Panc1 (cell line): ENCODE data around the gene ACTA2. TPM values are rescaled to one million over a fixed set of nuclear protein-coding genes. Genes with fewer than 3 reads are reported as not detected.

Experiments
- ATAC-seq: fragments of 200-7000 bp; cut with Tn5 transposase; 2 replicates; pipeline ENCODE4 v1.9.1; 2020; ENCODE audit warnings: mild to moderate bottlenecking, moderate library complexity
- BruUV-seq: library from RNA; stranded (reverse); fragments of 400-500 nt; replicated peaks from 2 replicates; lab custom pipeline; 2021; lab: Mats Ljungman, UMichigan
- CTCF ChIA-PET: fragments of 300-600 bp; sonication (Branson Sonifier 250); formaldehyde crosslinking; loops from one replicate; lab custom pipeline; 2022; ENCODE audit warnings: antibody characterized with exemption; lab: Charles Lee
- POLR2A ChIA-PET: fragments of 300-600 bp; sonication (Branson Sonifier 250); formaldehyde crosslinking; loops from one replicate; lab custom pipeline; 2022; ENCODE audit warnings: antibody characterized with exemption; lab: Charles Lee
- DNase-seq: peaks from one replicate; pipeline ENCODE4 v3.0.0-alpha.2; 2010; ENCODE audit warnings: low read depth, low spot score
- H3K27ac ChIP-seq: 2 replicates; pipeline ENCODE4 v1.5.1; 2011; ENCODE audit warnings: mild to moderate bottlenecking, low read length, inconsistent platforms
- H3K27me3 ChIP-seq: fragments of 200-500 bp; sonication (Bioruptor generic); 2 replicates; pipeline ENCODE4 v1.6.0; 2014; ENCODE audit warnings: low read length, inconsistent platforms; ENCODE audit not compliant: control insufficient read depth, insufficient read depth
- H3K36me3 ChIP-seq: fragments of 200-500 bp; sonication (Bioruptor generic); 2 replicates; pipeline ENCODE4 v1.5.1; 2014; ENCODE audit warnings: inconsistent platforms, mild to moderate bottlenecking, low read length, moderate library complexity; ENCODE audit not compliant: control insufficient read depth, insufficient read depth
- H3K4me1 ChIP-seq: 2 replicates; pipeline ENCODE4 v1.5.1; 2011; ENCODE audit warnings: inconsistent platforms, mild to moderate bottlenecking, low read length, moderate library complexity; ENCODE audit not compliant: control insufficient read depth, insufficient read depth
- H3K4me3 ChIP-seq, 2 experiments: 2 replicates each; pipeline ENCODE4 v1.5.1; 2011 to 2012; ENCODE audit warnings: low read depth in 2 of 2, low read length in 2 of 2, mild to moderate bottlenecking in 2 of 2, inconsistent platforms in 1 of 2, moderate library complexity in 1 of 2
- H3K9me3 ChIP-seq: fragments of 200-500 bp; sonication (Bioruptor generic); 2 replicates; pipeline ENCODE4 v1.5.1; 2014; ENCODE audit warnings: low read depth, mild to moderate bottlenecking, inconsistent platforms, low read length, moderate library complexity; ENCODE audit not compliant: control insufficient read depth, insufficient read depth
- POLR2AphosphoS5 ChIP-seq: IDR thresholded peaks from 2 replicates; pipeline ENCODE4 v1.6.1; 2012; ENCODE audit warnings: mild to moderate bottlenecking, low read depth, low read length, moderate library complexity
- SIN3A ChIP-seq: IDR thresholded peaks from 2 replicates; pipeline ENCODE4 v1.6.1; 2012; ENCODE audit warnings: low read depth, mild to moderate bottlenecking, low read length, moderate library complexity, borderline replicate concordance; ENCODE audit not compliant: insufficient read depth
- TCF7L2 ChIP-seq: IDR thresholded peaks from 2 replicates; pipeline ENCODE4 v1.6.1; 2011; ENCODE audit warnings: mild to moderate bottlenecking, low read depth, low read length, inconsistent platforms
- in situ Hi-C: cut with HindIII; loops from 2 replicates; pipeline ENCODE4 v1.10.0; 2016; ENCODE audit warnings: low sequenced_read_pairs, low pct_unique_long_range_greater_than_20kb
- intact Hi-C: fragments of 100-400 bp; cut with micrococcal nuclease; formaldehyde crosslinking; loops from one replicate; pipeline ENCODE4 v1.10.0; 2022; ENCODE audit not compliant: unreplicated experiment
- total RNA-seq: library from RNA; stranded (reverse); gene quantifications from one replicate; pipeline ENCODE4 v1.2.1, GENCODE V29; 2021; ENCODE audit not compliant: unreplicated experiment
- TF ChIP-seq, protein P1 (sequence below), 2 experiments: IDR thresholded peaks; 2 replicates each; pipeline ENCODE4 v1.6.1; 2011 to 2012; ENCODE audit warnings: low read depth in 2 of 2, control low read depth in 1 of 2, low read length in 1 of 2, mild to moderate bottlenecking in 1 of 2, moderate library complexity in 1 of 2; ENCODE audit not compliant: insufficient read depth in 1 of 2
- TF ChIP-seq, protein P2 (sequence below): fragments of 450-650 bp; IDR thresholded peaks from 2 replicates; pipeline ENCODE4 v1.5.1; 2017; ENCODE audit warnings: mild to moderate bottlenecking

The ACTA2 gene
- total RNA-seq, 1 experiment from 2014 or later = 4.7 TPM

DNA sequence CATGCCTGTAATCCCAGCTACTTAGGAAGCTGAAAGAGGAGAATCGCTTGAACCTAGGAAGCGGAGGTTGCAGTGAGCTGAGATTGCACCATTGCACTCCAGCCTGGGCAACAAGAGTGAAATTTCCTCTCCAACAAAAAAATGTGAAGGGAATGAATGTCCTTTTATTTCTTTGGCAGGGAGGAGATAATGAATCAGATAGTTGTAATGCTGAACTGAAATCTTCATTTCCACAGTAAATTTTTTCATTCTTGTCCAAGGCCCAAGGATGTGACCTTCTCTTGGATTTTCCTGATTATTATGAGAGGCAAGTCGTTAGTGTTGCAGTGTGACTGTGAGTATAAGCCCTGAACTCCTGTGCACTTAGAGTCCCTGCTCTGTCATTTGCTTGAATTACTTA, 59.0 kb downstream of the ACTA2 start:
- ATAC-seq = no peak
- no peak for DNase-seq
- no peaks in the 10 kb centered on the region for H3K9me3 ChIP-seq
- no peaks in the 10 kb centered on the region for H3K27me3 ChIP-seq
- H3K4me1 ChIP-seq = peaks cover 64% of the 10 kb centered on the region
- TF ChIP-seq TCF7L2 (no peak), SIN3A (no peak), POLR2AphosphoS5 (no peak)
- TF ChIP-seq, protein P1, sequence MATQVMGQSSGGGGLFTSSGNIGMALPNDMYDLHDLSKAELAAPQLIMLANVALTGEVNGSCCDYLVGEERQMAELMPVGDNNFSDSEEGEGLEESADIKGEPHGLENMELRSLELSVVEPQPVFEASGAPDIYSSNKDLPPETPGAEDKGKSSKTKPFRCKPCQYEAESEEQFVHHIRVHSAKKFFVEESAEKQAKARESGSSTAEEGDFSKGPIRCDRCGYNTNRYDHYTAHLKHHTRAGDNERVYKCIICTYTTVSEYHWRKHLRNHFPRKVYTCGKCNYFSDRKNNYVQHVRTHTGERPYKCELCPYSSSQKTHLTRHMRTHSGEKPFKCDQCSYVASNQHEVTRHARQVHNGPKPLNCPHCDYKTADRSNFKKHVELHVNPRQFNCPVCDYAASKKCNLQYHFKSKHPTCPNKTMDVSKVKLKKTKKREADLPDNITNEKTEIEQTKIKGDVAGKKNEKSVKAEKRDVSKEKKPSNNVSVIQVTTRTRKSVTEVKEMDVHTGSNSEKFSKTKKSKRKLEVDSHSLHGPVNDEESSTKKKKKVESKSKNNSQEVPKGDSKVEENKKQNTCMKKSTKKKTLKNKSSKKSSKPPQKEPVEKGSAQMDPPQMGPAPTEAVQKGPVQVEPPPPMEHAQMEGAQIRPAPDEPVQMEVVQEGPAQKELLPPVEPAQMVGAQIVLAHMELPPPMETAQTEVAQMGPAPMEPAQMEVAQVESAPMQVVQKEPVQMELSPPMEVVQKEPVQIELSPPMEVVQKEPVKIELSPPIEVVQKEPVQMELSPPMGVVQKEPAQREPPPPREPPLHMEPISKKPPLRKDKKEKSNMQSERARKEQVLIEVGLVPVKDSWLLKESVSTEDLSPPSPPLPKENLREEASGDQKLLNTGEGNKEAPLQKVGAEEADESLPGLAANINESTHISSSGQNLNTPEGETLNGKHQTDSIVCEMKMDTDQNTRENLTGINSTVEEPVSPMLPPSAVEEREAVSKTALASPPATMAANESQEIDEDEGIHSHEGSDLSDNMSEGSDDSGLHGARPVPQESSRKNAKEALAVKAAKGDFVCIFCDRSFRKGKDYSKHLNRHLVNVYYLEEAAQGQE (IDR thresholded peaks at IDR 0.05; ENCODE audit: insufficient read depth in 1 of 2, low read depth in 2 of 2, low read length in 1 of 2) = no peak
- TF ChIP-seq, protein P2, sequence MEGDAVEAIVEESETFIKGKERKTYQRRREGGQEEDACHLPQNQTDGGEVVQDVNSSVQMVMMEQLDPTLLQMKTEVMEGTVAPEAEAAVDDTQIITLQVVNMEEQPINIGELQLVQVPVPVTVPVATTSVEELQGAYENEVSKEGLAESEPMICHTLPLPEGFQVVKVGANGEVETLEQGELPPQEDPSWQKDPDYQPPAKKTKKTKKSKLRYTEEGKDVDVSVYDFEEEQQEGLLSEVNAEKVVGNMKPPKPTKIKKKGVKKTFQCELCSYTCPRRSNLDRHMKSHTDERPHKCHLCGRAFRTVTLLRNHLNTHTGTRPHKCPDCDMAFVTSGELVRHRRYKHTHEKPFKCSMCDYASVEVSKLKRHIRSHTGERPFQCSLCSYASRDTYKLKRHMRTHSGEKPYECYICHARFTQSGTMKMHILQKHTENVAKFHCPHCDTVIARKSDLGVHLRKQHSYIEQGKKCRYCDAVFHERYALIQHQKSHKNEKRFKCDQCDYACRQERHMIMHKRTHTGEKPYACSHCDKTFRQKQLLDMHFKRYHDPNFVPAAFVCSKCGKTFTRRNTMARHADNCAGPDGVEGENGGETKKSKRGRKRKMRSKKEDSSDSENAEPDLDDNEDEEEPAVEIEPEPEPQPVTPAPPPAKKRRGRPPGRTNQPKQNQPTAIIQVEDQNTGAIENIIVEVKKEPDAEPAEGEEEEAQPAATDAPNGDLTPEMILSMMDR = no peak
- no peaks in the 10 kb centered on the region for H3K36me3 ChIP-seq
- intact Hi-C loops = no loop called here
- CTCF ChIA-PET = no interaction called here
- H3K4me3 ChIP-seq = no peak overlapping the region
- in situ Hi-C loops = no loop called here
- H3K27ac ChIP-seq = peak overlapping the region; percentile 5; the same call in 1 of the 2 replicates
- POLR2A ChIA-PET = no interaction called here
- BruUV-seq = no TSS peak

DNA sequence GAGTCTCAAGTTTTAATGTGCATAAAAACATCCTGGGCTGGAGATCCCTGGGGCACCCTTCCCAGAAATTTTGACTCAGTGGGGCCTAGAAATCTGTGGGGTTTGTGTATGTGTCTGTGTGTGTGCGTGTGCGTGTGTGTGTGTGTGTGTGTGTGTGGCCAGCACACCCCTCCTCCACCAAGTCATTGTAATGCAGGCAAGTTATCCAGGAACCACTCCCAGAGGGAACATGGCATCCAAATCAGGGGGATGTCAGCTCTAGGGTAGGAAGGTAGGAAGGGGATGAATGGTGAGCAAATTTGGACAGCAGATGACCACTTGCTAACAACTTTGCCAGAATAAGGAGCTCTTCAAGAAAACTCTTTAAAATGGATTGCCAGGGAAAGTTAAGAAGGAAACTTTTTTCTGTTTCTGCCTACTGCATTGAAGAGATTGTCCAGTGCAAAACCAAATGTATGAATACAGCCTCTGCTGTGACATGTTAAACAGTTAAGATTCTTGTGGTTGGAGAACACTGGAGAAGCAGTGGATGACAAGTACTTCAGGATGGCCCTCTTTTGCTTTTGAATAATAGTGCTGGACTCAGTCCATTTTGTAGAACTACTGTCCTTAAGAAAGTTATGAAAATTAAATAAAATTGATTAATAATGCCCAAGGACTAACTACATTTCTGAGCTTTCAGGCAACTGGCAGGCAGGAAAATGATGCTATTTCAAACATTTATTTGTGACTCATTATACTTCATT, 60.2 kb downstream of the ACTA2 start:
- BruUV-seq = no TSS peak
- DNase-seq (no peak), ATAC-seq (no peak)
- H3K36me3 ChIP-seq = no peaks in the 10 kb centered on the region
- H3K4me3 ChIP-seq = no peak overlapping the region
- in situ Hi-C loops = no loop called here
- ChIA-PET POLR2A (interaction anchor here (0.6 to 1.1 kb wide), 4 partner anchors 13 to 1051 kb away, joined by 3 to 7 read pairs (median 4); partner anchors contain the start of gene STAMBPL1), CTCF (no interaction called here)
- H3K27ac ChIP-seq = peak overlapping the region; percentile 36; the same call in 1 of the 2 replicates
- no peaks in the 10 kb centered on the region for H3K9me3 ChIP-seq
- intact Hi-C loops = no loop called here
- H3K27me3 ChIP-seq = no peaks in the 10 kb centered on the region
- peaks cover 56% of the 10 kb centered on the region for H3K4me1 ChIP-seq
- TF ChIP-seq TCF7L2 (no peak), SIN3A (no peak), POLR2AphosphoS5 (no peak)
- TF ChIP-seq, protein P2 = no peak
- TF ChIP-seq, protein P1 (IDR thresholded peaks at IDR 0.05; ENCODE audit: insufficient read depth in 1 of 2, low read depth in 2 of 2, low read length in 1 of 2) = no peak
